ENCODE results near the gene HACL1.

The HACL1 gene

GRCh38 chr3:15601399-15602145 lies at the start of gene HACL1, which contains the start of gene BTD:
Gene HACL1, minus strand, starts transcription at chr3:15601569. Its CDS starts 106 bp downstream, at chr3:15601463.
Gene BTD, plus strand, starts transcription at chr3:15601745. Its CDS starts 33,695 bp downstream, at chr3:15635440.
- peak within 1 kb of the TSS; percentile 97 for H3K4me3 Mint-ChIP-seq
- peak within 1 kb of the TSS; percentile 95 for H3K27ac Mint-ChIP-seq
- H3K4me1 Mint-ChIP-seq: peaks cover 45% of the 10 kb centered on the region
- peaks cover 49% of the 10 kb centered on the region for H3K36me3 Mint-ChIP-seq
- H3K9me3 Mint-ChIP-seq: no peaks in the 10 kb centered on the region
- peak; percentile 97 for ATAC-seq
- H3K27me3 Mint-ChIP-seq: no peaks in the 10 kb centered on the region

- ATAC-seq: no peak
- Mint-ChIP-seq H3K27me3 (peaks cover 14% of the 10 kb centered on the region), H3K27ac (peak overlapping the region; percentile 74), H3K4me3 (no peak overlapping the region), H3K36me3 (peaks cover 9% of the 10 kb centered on the region), H3K4me1 (peaks cover 40% of the 10 kb centered on the region), H3K9me3 (peaks cover 1% of the 10 kb centered on the region)
Observed at GRCh38 chr3:15649858-15650257, 48.5 kb upstream of the HACL1 start.

DNA sequence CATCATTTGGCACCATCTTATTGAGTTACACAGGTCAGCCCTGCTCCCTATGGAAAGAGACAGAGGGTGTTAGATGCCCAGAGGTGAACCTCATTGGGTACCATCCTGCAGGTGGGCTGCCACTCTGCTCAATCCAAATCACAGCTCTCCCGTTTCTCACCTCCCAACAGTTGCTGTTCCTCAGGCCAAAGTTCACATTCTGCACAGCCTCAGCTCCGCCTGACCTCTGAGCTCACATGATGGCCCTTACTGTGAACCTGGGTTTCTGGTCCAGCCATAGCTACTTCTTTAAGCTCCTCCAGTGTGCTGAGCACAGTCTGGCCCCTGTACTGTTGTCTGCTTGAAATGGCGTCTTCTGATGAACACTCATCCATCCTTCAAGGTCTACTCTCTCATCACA lies 48.0 kb upstream of the HACL1 start:
- peaks cover 14% of the 10 kb centered on the region for H3K27me3 Mint-ChIP-seq
- H3K4me3 Mint-ChIP-seq: no peak overlapping the region
- no peaks in the 10 kb centered on the region for H3K9me3 Mint-ChIP-seq
- peaks cover 40% of the 10 kb centered on the region for H3K4me1 Mint-ChIP-seq
- peaks cover 10% of the 10 kb centered on the region for H3K36me3 Mint-ChIP-seq
- ATAC-seq: no peak
- H3K27ac Mint-ChIP-seq: peak overlapping the region; percentile 74

- H3K27ac Mint-ChIP-seq: peak overlapping the region; percentile 87
- no peaks in the 10 kb centered on the region for H3K9me3 Mint-ChIP-seq
- H3K27me3 Mint-ChIP-seq: peaks cover 14% of the 10 kb centered on the region
- peaks cover 11% of the 10 kb centered on the region for H3K36me3 Mint-ChIP-seq
- peak overlapping the region; percentile 38 for H3K4me3 Mint-ChIP-seq
- H3K4me1 Mint-ChIP-seq: peaks cover 40% of the 10 kb centered on the region
- peak; percentile 95 for ATAC-seq
Observed at GRCh38 chr3:15647611-15648167, 46.3 kb upstream of the HACL1 start.

DNA sequence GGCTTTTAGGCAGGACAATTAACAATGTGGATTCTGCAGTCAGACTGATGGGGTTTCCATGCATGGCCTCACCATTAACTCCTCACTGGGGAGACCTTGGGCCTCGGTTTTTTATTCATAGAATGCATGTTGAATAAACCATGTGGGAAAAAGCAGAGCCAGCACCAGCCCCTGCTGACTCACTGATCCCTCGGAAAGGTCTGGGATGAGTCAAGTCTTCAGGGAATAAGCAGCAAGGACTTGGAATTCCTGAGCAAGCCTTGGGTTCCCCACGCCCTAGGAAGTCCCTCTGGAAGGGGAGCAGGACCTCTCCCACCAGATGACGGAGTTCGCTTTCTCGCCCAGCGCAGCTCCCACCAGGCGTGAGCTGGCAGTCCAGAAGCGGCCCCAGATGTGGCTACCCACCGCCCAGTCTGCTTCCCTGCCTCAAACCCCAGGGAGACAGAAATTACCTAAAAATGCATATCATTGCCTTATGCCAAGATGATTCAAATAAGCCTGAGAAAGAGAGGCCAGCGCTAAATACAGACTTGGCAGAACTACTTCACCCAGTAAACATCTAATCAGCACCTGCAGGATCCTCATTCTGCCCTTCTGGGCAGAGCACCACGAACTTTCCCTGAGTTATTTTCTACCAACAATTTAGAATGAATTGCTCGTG lies 45.6 kb upstream of the HACL1 start:
- H3K4me1 Mint-ChIP-seq: peaks cover 40% of the 10 kb centered on the region
- peaks cover 14% of the 10 kb centered on the region for H3K27me3 Mint-ChIP-seq
- peak overlapping the region; percentile 87 for H3K27ac Mint-ChIP-seq
- H3K36me3 Mint-ChIP-seq: peaks cover 17% of the 10 kb centered on the region
- H3K4me3 Mint-ChIP-seq: peak overlapping the region; percentile 38
- ATAC-seq: peak; percentile 83
- H3K9me3 Mint-ChIP-seq: no peaks in the 10 kb centered on the region

GRCh38 chr3:15645740-15646501 lies 44.6 kb upstream of the HACL1 start:
- Mint-ChIP-seq H3K4me3 (no peak overlapping the region), H3K9me3 (no peaks in the 10 kb centered on the region), H3K36me3 (peaks cover 20% of the 10 kb centered on the region), H3K4me1 (peaks cover 40% of the 10 kb centered on the region), H3K27me3 (peaks cover 6% of the 10 kb centered on the region), H3K27ac (no peak overlapping the region)
- ATAC-seq: no peak

- H3K4me3 Mint-ChIP-seq: no peak overlapping the region
- H3K4me1 Mint-ChIP-seq: peaks cover 35% of the 10 kb centered on the region
- H3K27ac Mint-ChIP-seq: no peak overlapping the region
- H3K36me3 Mint-ChIP-seq: peaks cover 20% of the 10 kb centered on the region
- ATAC-seq: no peak
- H3K27me3 Mint-ChIP-seq: no peaks in the 10 kb centered on the region
- H3K9me3 Mint-ChIP-seq: no peaks in the 10 kb centered on the region
Observed at GRCh38 chr3:15645246-15645645, 43.9 kb upstream of the HACL1 start.

DNA sequence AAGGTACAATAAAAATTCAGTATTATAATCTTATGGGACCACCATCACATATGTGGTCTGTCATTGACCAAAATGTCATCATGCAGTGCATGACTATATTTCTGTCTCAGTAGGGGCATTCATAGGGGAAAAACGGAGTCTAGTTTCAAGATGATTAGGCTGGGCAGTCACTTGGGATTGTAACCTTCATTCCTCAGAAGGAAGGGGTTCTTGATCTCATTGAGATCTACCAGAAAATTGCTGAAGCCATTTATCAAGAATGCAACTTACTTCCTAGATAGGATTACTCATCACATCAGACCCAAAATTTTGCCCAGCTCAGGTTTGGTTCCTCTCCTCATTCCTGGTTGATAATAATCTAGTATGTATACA lies 37.5 kb upstream of the HACL1 start:
- no peaks in the 10 kb centered on the region for H3K27me3 Mint-ChIP-seq
- no peak for ATAC-seq
- H3K36me3 Mint-ChIP-seq: peaks cover 12% of the 10 kb centered on the region
- H3K4me3 Mint-ChIP-seq: no peak overlapping the region
- H3K9me3 Mint-ChIP-seq: no peaks in the 10 kb centered on the region
- peaks cover 33% of the 10 kb centered on the region for H3K4me1 Mint-ChIP-seq
- H3K27ac Mint-ChIP-seq: no peak overlapping the region

GRCh38 chr3:15638193-15638890 lies 37.0 kb upstream of the HACL1 start:
- ATAC-seq: no peak
- H3K36me3 Mint-ChIP-seq: peaks cover 12% of the 10 kb centered on the region
- no peaks in the 10 kb centered on the region for H3K27me3 Mint-ChIP-seq
- peak overlapping the region; percentile 92 for H3K27ac Mint-ChIP-seq
- H3K4me1 Mint-ChIP-seq: peaks cover 38% of the 10 kb centered on the region
- H3K9me3 Mint-ChIP-seq: no peaks in the 10 kb centered on the region
- no peak overlapping the region for H3K4me3 Mint-ChIP-seq

GRCh38 chr3:15637131-15637951 lies 36.0 kb upstream of the HACL1 start:
- no peaks in the 10 kb centered on the region for H3K9me3 Mint-ChIP-seq
- peak; percentile 75 for ATAC-seq
- no peak overlapping the region for H3K4me3 Mint-ChIP-seq
- peak overlapping the region; percentile 92 for H3K27ac Mint-ChIP-seq
- H3K27me3 Mint-ChIP-seq: no peaks in the 10 kb centered on the region
- H3K4me1 Mint-ChIP-seq: peaks cover 40% of the 10 kb centered on the region
- peaks cover 7% of the 10 kb centered on the region for H3K36me3 Mint-ChIP-seq

- H3K36me3 Mint-ChIP-seq: no peaks in the 10 kb centered on the region
- H3K27me3 Mint-ChIP-seq: no peaks in the 10 kb centered on the region
- peaks cover 49% of the 10 kb centered on the region for H3K4me1 Mint-ChIP-seq
- peak overlapping the region; percentile 52 for H3K4me3 Mint-ChIP-seq
- peak overlapping the region; percentile 92 for H3K27ac Mint-ChIP-seq
- peak; percentile 75 for ATAC-seq
- no peaks in the 10 kb centered on the region for H3K9me3 Mint-ChIP-seq
Observed at GRCh38 chr3:15636028-15636709, 34.8 kb upstream of the HACL1 start.

DNA sequence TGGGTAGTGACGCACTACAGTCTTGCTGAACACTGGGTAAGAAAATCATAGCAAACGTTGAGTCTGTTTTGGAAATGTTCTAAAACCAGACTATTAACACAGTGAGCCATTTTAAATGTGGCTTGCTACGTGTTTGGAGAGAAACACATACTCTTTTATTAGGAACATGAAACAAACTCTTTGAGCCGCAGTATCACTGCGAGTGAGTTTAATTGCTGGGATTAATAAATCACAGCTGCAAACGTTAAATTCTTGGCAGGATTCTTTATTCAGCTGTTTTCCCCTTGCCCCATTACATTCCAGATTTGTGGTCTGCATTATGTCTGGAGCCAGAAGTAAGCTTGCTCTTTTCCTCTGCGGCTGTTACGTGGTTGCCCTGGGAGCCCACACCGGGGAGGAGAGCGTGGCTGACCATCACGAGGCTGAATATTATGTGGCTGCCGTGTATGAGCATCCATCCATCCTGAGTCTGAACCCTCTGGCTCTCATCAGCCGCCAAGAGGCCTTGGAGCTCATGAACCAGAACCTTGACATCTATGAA lies 33.8 kb upstream of the HACL1 start:
- Mint-ChIP-seq H3K9me3 (no peaks in the 10 kb centered on the region), H3K36me3 (no peaks in the 10 kb centered on the region), H3K27ac (peak overlapping the region; percentile 92), H3K4me1 (peaks cover 56% of the 10 kb centered on the region), H3K27me3 (no peaks in the 10 kb centered on the region), H3K4me3 (no peak overlapping the region)
- no peak for ATAC-seq

DNA sequence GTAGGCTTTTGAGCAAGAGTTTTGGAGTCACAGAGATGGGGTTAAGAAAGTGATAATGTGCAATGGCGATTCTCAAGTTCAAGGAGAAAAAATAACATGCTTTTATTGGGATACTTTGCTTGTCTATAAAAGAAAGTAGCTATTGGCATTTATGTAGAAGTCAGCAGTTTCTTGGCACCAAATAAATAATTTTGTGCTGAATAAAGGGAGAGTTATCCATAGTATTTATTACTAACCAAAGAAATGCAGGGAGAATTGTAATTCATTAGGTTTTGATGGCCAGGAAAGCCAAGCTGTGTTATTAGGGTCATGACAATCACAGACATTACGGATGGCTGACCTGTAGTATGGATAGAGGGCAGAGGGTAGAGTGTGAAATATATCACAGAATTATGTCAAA lies 33.3 kb upstream of the HACL1 start:
- Mint-ChIP-seq H3K36me3 (no peaks in the 10 kb centered on the region), H3K27me3 (no peaks in the 10 kb centered on the region), H3K4me3 (no peak overlapping the region), H3K4me1 (peaks cover 61% of the 10 kb centered on the region), H3K27ac (no peak overlapping the region), H3K9me3 (no peaks in the 10 kb centered on the region)
- no peak for ATAC-seq
